Heart right ventricle (tissue), 16 donors: Measurements from ENCODE around the gene THSD7A. TPM values are rescaled to one million over a fixed set of nuclear protein-coding genes. Genes with fewer than 3 reads are reported as not detected.

Experiments used
- ATAC-seq, 8 donors: fragments of 200-7000 bp; cut with Tn5 transposase; one replicate each; pipeline ENCODE4 v1.9.1; 2020; ENCODE audit warnings: mild to moderate bottlenecking in 8 of 8, moderate library complexity in 8 of 8, moderate number of reproducible peaks in 1 of 8
- DNase-seq, 2 donors: peaks; one replicate each; pipeline ENCODE4 v3.0.0-alpha.2; 2020
- H3K27ac ChIP-seq, 10 donors: fragments of 200-600 bp; sonication (generic) in 2 of 10; one replicate each; pipeline versions ENCODE4 v1.5.0 to v1.8.0; 2020 to 2022; ENCODE audit warnings: mild to moderate bottlenecking in 3 of 10
- H3K27me3 ChIP-seq, 7 donors: fragments of 200-600 bp; one replicate each; pipeline ENCODE4 v1.8.0; 2021 to 2022; ENCODE audit warnings: mild to moderate bottlenecking in 2 of 7
- H3K36me3 ChIP-seq, 9 donors: fragments of 200-600 bp; sonication (generic) in 1 of 9; one replicate each; pipeline versions ENCODE4 v1.5.0 to v1.8.0; 2020 to 2022; ENCODE audit warnings: mild to moderate bottlenecking in 2 of 9
- H3K4me1 ChIP-seq, 9 donors: fragments of 200-600 bp; sonication (generic) in 1 of 9; one replicate each; pipeline versions ENCODE4 v1.5.0 to v1.8.0; 2020 to 2022; ENCODE audit warnings: mild to moderate bottlenecking in 4 of 9
- H3K4me3 ChIP-seq, 10 donors: fragments of 200-600 bp; sonication (generic) in 2 of 10; one replicate each; pipeline versions ENCODE4 v1.5.0 to v1.8.0; 2020 to 2022; ENCODE audit warnings: mild to moderate bottlenecking in 7 of 10, moderate library complexity in 2 of 10
- H3K9me3 ChIP-seq, 11 donors: fragments of 200-600 bp in 10 of 11; sonication (generic) in 2 of 11; one replicate each; pipeline versions ENCODE4 v1.5.0 to v1.8.0; 2013 to 2022; ENCODE audit warnings: mild to moderate bottlenecking in 2 of 11, control low read depth in 1 of 11, moderate library complexity in 1 of 11
- WGBS, 2 donors: extraction: QIAGEN DNeasy Blood & Tissue Kit; methylation state at CpG; one replicate each; pipeline ENCODE4 v1.1.7; 2013; ENCODE audit warnings: inconsistent platforms in 1 of 2; 5-methylcytosine and 5-hydroxymethylcytosine counted together
- intact Hi-C, 10 donors: fragments of 100-400 bp; cut with DNase I; formaldehyde crosslinking; loops; one replicate each; pipeline versions ENCODE4 v1.11.1 to v1.14.2; 2022
- polyA plus RNA-seq, 2 donors: library from polyadenylated mRNA; stranded (reverse); fragments of 200-250 nt; gene quantifications; one replicate each; pipeline ENCODE4 v1.2.3, GENCODE V29; 2013
- total RNA-seq, 10 donors: library from RNA; stranded (reverse); fragmentation: NEBNext Ultra II Directional in 3 of 10; extraction: Animal tissue kit (Norgen Biotek cat#: 25700) in 3 of 10; gene quantifications; one replicate each; pipeline versions ENCODE4 v1.2.1 to v1.2.4, GENCODE V29; 2021 to 2023
- TF ChIP-seq, protein P1 (sequence below), 9 donors: fragments of 200-600 bp; sonication (generic) in 2 of 9; IDR thresholded peaks; one replicate each; pipeline versions ENCODE4 v1.5.0 to v1.8.0; 2021 to 2022; ENCODE audit warnings: antibody characterized with exemption in 9 of 9, mild to moderate bottlenecking in 5 of 9, moderate library complexity in 1 of 9
- donor health status: Arrhythmogenic right ventricular cardiomyopathy.
- donor health status: ischemic (EF 13 %, LVEDD 7.1; RV severe dilation, severe dysfunction).
- donor health status: healthy with polysubstance abuse.
- donor health status: DM: no; HTN: yes; CAD: no.
- donor health status: DM: no; HTN: no; CAD: no.
- donor health status: ischemic (EF 25% LVEDD 6.9; RV normal size, moderate dysfunction).
- donor health status: ischemic (EF 25% LVEDD 5.7; RV mildly dilated, moderate dysfunction).
- donor health status: healthy.
- donor health status: DM: yes; HTN: yes; CAD: no.
- donor health status: Ischemic cardiomyopathy.
- donor health status: ischemic (EF 35%, LVEDD 5.7; RV mildly dilated, moderate dysfunction).
- donor health status: nonischemic (EF 11% LVEDD 7.7; RV severe dilation, severe dysfunction).
- donor health status: DM: yes; HTN: yes; CAD: no.
- donor health status: PGD.
- donor health status: ischemic (EF 29% LVEDD 5.4; RV normal size, mild dysfunction).
- donor health status: nonischemic (EF 23%, LVEDD 6.1; RV moderate dilation, normal function).

THSD7A gene
- total and polyA plus RNA-seq, 12 donors, result 0.22 to 3.4 (median 1.2) TPM

DNA sequence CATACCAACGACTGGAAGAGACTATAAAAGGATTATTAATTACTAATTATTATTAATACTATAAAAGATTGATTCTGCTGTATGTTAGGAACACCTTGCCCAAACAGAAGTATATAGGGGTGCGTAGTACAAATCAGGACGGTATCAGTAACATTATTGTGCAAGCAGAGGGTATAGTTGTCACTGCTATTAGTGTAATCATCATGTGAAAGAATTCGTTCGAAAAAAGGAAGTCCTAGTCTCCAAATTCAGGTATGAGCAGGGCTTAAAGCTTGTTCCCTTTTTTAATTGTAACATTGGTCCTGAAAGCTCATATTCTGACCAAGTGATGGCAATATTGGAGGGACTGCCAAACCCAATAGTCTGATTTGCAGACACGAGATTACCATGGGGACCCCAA lies 81.8 kb downstream of the THSD7A start:
- 82 to 89% methylated on average over 6 of the region's 6 CpGs for WGBS, 2 donors
- H3K4me1 ChIP-seq, result peaks cover 0 to 5% (median 0%) of the 10 kb centered on the region in 9 donors

GRCh38 chr7:11749629-11750028 lies 82.4 kb downstream of the THSD7A start:
- TF ChIP-seq, protein P1, sequence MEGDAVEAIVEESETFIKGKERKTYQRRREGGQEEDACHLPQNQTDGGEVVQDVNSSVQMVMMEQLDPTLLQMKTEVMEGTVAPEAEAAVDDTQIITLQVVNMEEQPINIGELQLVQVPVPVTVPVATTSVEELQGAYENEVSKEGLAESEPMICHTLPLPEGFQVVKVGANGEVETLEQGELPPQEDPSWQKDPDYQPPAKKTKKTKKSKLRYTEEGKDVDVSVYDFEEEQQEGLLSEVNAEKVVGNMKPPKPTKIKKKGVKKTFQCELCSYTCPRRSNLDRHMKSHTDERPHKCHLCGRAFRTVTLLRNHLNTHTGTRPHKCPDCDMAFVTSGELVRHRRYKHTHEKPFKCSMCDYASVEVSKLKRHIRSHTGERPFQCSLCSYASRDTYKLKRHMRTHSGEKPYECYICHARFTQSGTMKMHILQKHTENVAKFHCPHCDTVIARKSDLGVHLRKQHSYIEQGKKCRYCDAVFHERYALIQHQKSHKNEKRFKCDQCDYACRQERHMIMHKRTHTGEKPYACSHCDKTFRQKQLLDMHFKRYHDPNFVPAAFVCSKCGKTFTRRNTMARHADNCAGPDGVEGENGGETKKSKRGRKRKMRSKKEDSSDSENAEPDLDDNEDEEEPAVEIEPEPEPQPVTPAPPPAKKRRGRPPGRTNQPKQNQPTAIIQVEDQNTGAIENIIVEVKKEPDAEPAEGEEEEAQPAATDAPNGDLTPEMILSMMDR (IDR thresholded peaks at IDR 0.05), result no peak

More for the DNA sequence above, 81.8 kb downstream of the THSD7A start:
- Histone ChIP-seq H3K4me3 (no peak overlapping the region), H3K36me3 (no peaks in the 10 kb centered on the region), H3K27ac (no peak overlapping the region), H3K9me3 (peaks cover 0 to 6% (median 0%) of the 10 kb centered on the region in 11 donors), H3K27me3 (no peaks in the 10 kb centered on the region)
- intact Hi-C loops, result no loop called here
- DNase-seq, result no peak
- ATAC-seq, result no peak
- TF ChIP-seq, protein P1 (IDR thresholded peaks at IDR 0.05), result no peak

GRCh38 chr7:11748884-11749283 lies 83.1 kb downstream of the THSD7A start:
- ATAC-seq, result no peak
- H3K4me3 ChIP-seq, result no peak overlapping the region
- TF ChIP-seq, protein P1 (IDR thresholded peaks at IDR 0.05), result no peak
- peaks cover 0 to 5% (median 0%) of the 10 kb centered on the region in 9 donors for H3K4me1 ChIP-seq
- no peaks in the 10 kb centered on the region for H3K27me3 ChIP-seq
- intact Hi-C loops, result no loop called here
- 93% methylated on average over 6 of the region's 6 CpGs for WGBS, 2 donors
- H3K9me3 ChIP-seq, result peaks cover 0 to 12% (median 0%) of the 10 kb centered on the region in 11 donors
- no peak for DNase-seq
- H3K36me3 ChIP-seq, result no peaks in the 10 kb centered on the region
- no peak overlapping the region for H3K27ac ChIP-seq

More at GRCh38 chr7:11749629-11750028, 82.4 kb downstream of the THSD7A start:
- Histone ChIP-seq H3K27ac (no peak overlapping the region), H3K9me3 (peaks cover 0 to 11% (median 0%) of the 10 kb centered on the region in 11 donors), H3K4me1 (peaks cover 0 to 5% (median 0%) of the 10 kb centered on the region in 9 donors), H3K27me3 (no peaks in the 10 kb centered on the region), H3K36me3 (no peaks in the 10 kb centered on the region), H3K4me3 (no peak overlapping the region)
- 94 to 96% methylated on average over 4 of the region's 4 CpGs for WGBS, 2 donors
- intact Hi-C loops, result no loop called here
- DNase-seq, result no peak
- ATAC-seq, result no peak

- Histone ChIP-seq H3K27ac (no peak overlapping the region), H3K36me3 (no peaks in the 10 kb centered on the region), H3K27me3 (no peaks in the 10 kb centered on the region), H3K4me3 (no peak overlapping the region), H3K9me3 (peaks cover 0 to 12% (median 0%) of the 10 kb centered on the region in 11 donors), H3K4me1 (peaks cover 0 to 5% (median 0%) of the 10 kb centered on the region in 9 donors)
- 82 to 83% methylated on average over 4 of the region's 4 CpGs for WGBS, 2 donors
- TF ChIP-seq, protein P1 (IDR thresholded peaks at IDR 0.05), result no peak
- no peak for DNase-seq
- intact Hi-C loops, result no loop called here
- no peak for ATAC-seq
These were observed 84.1 kb downstream of the THSD7A start for GRCh38 chr7:11747715-11748485.
